HG02763 (cell line): ENCODE measurements around the gene CCDC3.
"Not testable (repeated sequence)": the region's sequence is repeated elsewhere in the genome, so short reads cannot be mapped to it uniquely, and the experiment has no call there.

Experiments used
- ATAC-seq: cut with Tn5 transposase; IDR thresholded peaks from one replicate; pipeline ENCODE4 v1.9.1; 2021; ENCODE audit warnings: mild to moderate bottlenecking, moderate library complexity; ENCODE audit not compliant: unreplicated experiment

Gene CCDC3

GRCh38 chr10:13001041-13001886 is at the start of gene CCDC3:
Gene CCDC3, minus strand, starts transcription at chr10:13001713. Its CDS starts 143 bp downstream, at chr10:13001570.
- no peak for ATAC-seq

GRCh38 chr10:13051126-13051694 is 49.7 kb upstream of the CCDC3 start:
- ATAC-seq: no peak

- ATAC-seq: no peak
These were observed 48.4 kb upstream of the CCDC3 start for GRCh38 chr10:13049774-13050420.

- no peak for ATAC-seq
These were observed 47.2 kb upstream of the CCDC3 start for GRCh38 chr10:13048762-13049161.

GRCh38 chr10:13047529-13048206 is 46.2 kb upstream of the CCDC3 start:
- ATAC-seq: no peak

- no peak for ATAC-seq
These were observed 45.5 kb upstream of the CCDC3 start for GRCh38 chr10:13046851-13047528.

- no peak for ATAC-seq
These were observed 42.0 kb upstream of the CCDC3 start for GRCh38 chr10:13043520-13043919.

- no peak for ATAC-seq
These were observed 38.2 kb upstream of the CCDC3 start for GRCh38 chr10:13039761-13040160.

- ATAC-seq: no peak
These were observed 36.9 kb upstream of the CCDC3 start for GRCh38 chr10:13038391-13038790.

GRCh38 chr10:13037832-13038231 is 36.3 kb upstream of the CCDC3 start:
- no peak for ATAC-seq

GRCh38 chr10:13036841-13037240 is 35.3 kb upstream of the CCDC3 start:
- no peak for ATAC-seq

- not testable (repeated sequence) for ATAC-seq
These were observed 34.2 kb upstream of the CCDC3 start for GRCh38 chr10:13035731-13036130.

- ATAC-seq: no peak
These were observed 25.4 kb upstream of the CCDC3 start for GRCh38 chr10:13026873-13027272.

GRCh38 chr10:13023754-13024153 is 22.2 kb upstream of the CCDC3 start:
- ATAC-seq: no peak

- no peak for ATAC-seq
These were observed 17.8 kb upstream of the CCDC3 start for GRCh38 chr10:13019280-13019679.

GRCh38 chr10:13018171-13018570 is 16.7 kb upstream of the CCDC3 start:
- ATAC-seq: no peak

GRCh38 chr10:13016886-13017285 is 15.4 kb upstream of the CCDC3 start:
- no peak for ATAC-seq

- ATAC-seq: no peak
These were observed 14.9 kb upstream of the CCDC3 start for GRCh38 chr10:13016426-13016825.

- ATAC-seq: no peak
These were observed 4.5 kb upstream of the CCDC3 start for GRCh38 chr10:13006037-13006436.

GRCh38 chr10:13003759-13004158 is 2.2 kb upstream of the CCDC3 start:
- no peak for ATAC-seq

- ATAC-seq: no peak
These were observed 1.5 kb upstream of the CCDC3 start for GRCh38 chr10:13003004-13003403.
